ENCODE results near the gene UBAC2.

UBAC2 gene

GRCh38 chr13:99305566-99305965 is 104.9 kb downstream of the UBAC2 start:
- no peak for TF ChIP-seq CTCF (IDR thresholded peaks at IDR 0.05; ENCODE audit: low read depth, low read length, missing control alignments)
- Histone ChIP-seq H3K27me3 (replicated peaks) (no peaks in the 10 kb centered on the region), H3K27ac (no peak overlapping the region), H3K36me3 (replicated peaks) (no peaks in the 10 kb centered on the region), H3K4me3 (ENCODE audit: low read depth, low read length) (no peak overlapping the region)
- in situ Hi-C loops (cut with HindIII; ENCODE audit: low pct_ligation_motif_present, low sequenced_read_pairs): no loop called here
- DNase-seq: no peak

- no peaks in the 10 kb centered on the region for H3K27me3 ChIP-seq (replicated peaks)
- no peaks in the 10 kb centered on the region for H3K36me3 ChIP-seq (replicated peaks)
- peak within 1 kb of the TSS; percentile 95 for H3K27ac ChIP-seq
- no peak within 1 kb of the TSS for H3K4me3 ChIP-seq (ENCODE audit: low read depth, low read length)
- in situ Hi-C loops (cut with HindIII; ENCODE audit: low pct_ligation_motif_present, low sequenced_read_pairs): no loop called here
- peak; percentile 53 for DNase-seq
- TF ChIP-seq CTCF (IDR thresholded peaks at IDR 0.05; ENCODE audit: low read depth, low read length, missing control alignments): no peak
Observed at GRCh38 chr13:99307247-99307646, 106.6 kb downstream of the UBAC2 start, which contains the start of gene GPR183. Gene GPR183 (minus strand): TSS chr13:99307399. CDS start chr13:99296145, 11,254 bp downstream.

- peak; percentile 88 for DNase-seq
- TF ChIP-seq CTCF (IDR thresholded peaks at IDR 0.05; ENCODE audit: low read depth, low read length, missing control alignments): no peak
- Histone ChIP-seq H3K27ac (peak overlapping the region; percentile 95), H3K4me3 (ENCODE audit: low read depth, low read length) (no peak overlapping the region), H3K27me3 (replicated peaks) (no peaks in the 10 kb centered on the region), H3K36me3 (replicated peaks) (no peaks in the 10 kb centered on the region)
- in situ Hi-C loops (cut with HindIII; ENCODE audit: low pct_ligation_motif_present, low sequenced_read_pairs): no loop called here
Observed at GRCh38 chr13:99307648-99308339, 107.1 kb downstream of the UBAC2 start.

GRCh38 chr13:99308471-99309087 is 107.9 kb downstream of the UBAC2 start:
- H3K4me3 ChIP-seq (ENCODE audit: low read depth, low read length): no peak overlapping the region
- DNase-seq: peak; percentile 59
- no peak for TF ChIP-seq CTCF (IDR thresholded peaks at IDR 0.05; ENCODE audit: low read depth, low read length, missing control alignments)
- H3K27me3 ChIP-seq (replicated peaks): no peaks in the 10 kb centered on the region
- H3K36me3 ChIP-seq (replicated peaks): no peaks in the 10 kb centered on the region
- in situ Hi-C loops (cut with HindIII; ENCODE audit: low pct_ligation_motif_present, low sequenced_read_pairs): no loop called here
- peak overlapping the region; percentile 95 for H3K27ac ChIP-seq

- Histone ChIP-seq H3K27me3 (replicated peaks) (no peaks in the 10 kb centered on the region), H3K4me3 (ENCODE audit: low read depth, low read length) (no peak overlapping the region), H3K36me3 (replicated peaks) (no peaks in the 10 kb centered on the region), H3K27ac (peak overlapping the region; percentile 95)
- no peak for TF ChIP-seq CTCF (IDR thresholded peaks at IDR 0.05; ENCODE audit: low read depth, low read length, missing control alignments)
- DNase-seq: peak; percentile 52
- in situ Hi-C loops (cut with HindIII; ENCODE audit: low pct_ligation_motif_present, low sequenced_read_pairs): no loop called here
Observed at GRCh38 chr13:99310382-99311031, 109.9 kb downstream of the UBAC2 start.
